IMR-90 (cell line): ENCODE measurements around the gene FRMD1. TPM values are rescaled to one million over a fixed set of nuclear protein-coding genes. Genes with fewer than 3 reads are reported as not detected.
A peak's percentile ranks its signal among the peaks of the same experiment; 100 is the strongest.

Source experiments
- ATAC-seq: fragments of 200-7000 bp; cut with Tn5 transposase; 2 replicates; pipeline ENCODE4 v1.9.1; 2020; ENCODE audit warnings: low read depth, mild to moderate bottlenecking, moderate library complexity
- BruUV-seq: library from RNA; stranded (reverse); fragments of 400-500 nt; replicated peaks from 2 replicates; lab custom pipeline; 2021; lab: Mats Ljungman, UMichigan
- CTCF ChIA-PET: fragments of 300-600 bp; formaldehyde crosslinking; extraction: SDS; loops from one replicate; lab custom pipeline; 2021; ENCODE audit warnings: antibody characterized with exemption; lab: Yijun Ruan, JAX
- POLR2A ChIA-PET: fragments of 300-600 bp; sonication (Branson Sonifier 250); formaldehyde crosslinking; loops from one replicate; lab custom pipeline; 2022; ENCODE audit warnings: antibody characterized with exemption; ENCODE audit not compliant: unreplicated experiment; lab: Charles Lee
- DNase-seq: peaks from one replicate; pipeline ENCODE4 v3.0.0; 2013
- H2AFZ ChIP-seq: replicated peaks from 2 replicates; pipeline ENCODE3; 2013; ENCODE audit warnings: low read length, mild to moderate bottlenecking; ENCODE audit not compliant: poor library complexity
- H2AK5ac ChIP-seq: 2 replicates; pipeline ENCODE4 v1.6.1; 2013; ENCODE audit warnings: low read depth, low read length, inconsistent platforms
- H2AK9ac ChIP-seq: replicated peaks from 2 replicates; pipeline ENCODE3; 2013; ENCODE audit warnings: mild to moderate bottlenecking, low read depth, low read length, moderate library complexity; ENCODE audit not compliant: poor library complexity
- H2BK120ac ChIP-seq: 2 replicates; pipeline ENCODE4 v1.6.1; 2013; ENCODE audit warnings: low read depth, low read length, inconsistent platforms
- H2BK15ac ChIP-seq: 3 replicates; pipeline ENCODE4 v1.6.1; 2013; ENCODE audit warnings: low read depth, low read length, inconsistent platforms
- H2BK20ac ChIP-seq: 2 replicates; pipeline ENCODE4 v1.6.1; 2013; ENCODE audit warnings: low read depth, mild to moderate bottlenecking, inconsistent platforms, low read length, moderate library complexity
- H2BK5ac ChIP-seq: 2 replicates; pipeline ENCODE4 v1.6.1; 2013; ENCODE audit warnings: mild to moderate bottlenecking, low read depth, low read length, inconsistent platforms; ENCODE audit not compliant: poor library complexity, severe bottlenecking
- H3K14ac ChIP-seq: replicated peaks from 2 replicates; pipeline ENCODE4 v1.6.1; 2013; ENCODE audit warnings: low read depth, low read length, inconsistent platforms
- H3K18ac ChIP-seq: 2 replicates; pipeline ENCODE4 v1.6.1; 2013; ENCODE audit warnings: low read depth, low read length, control low read depth
- H3K23ac ChIP-seq: 2 replicates; pipeline ENCODE4 v1.6.1; 2013; ENCODE audit warnings: low read depth, low read length, inconsistent platforms
- H3K27ac ChIP-seq: 2 replicates; pipeline ENCODE4 v1.5.1; 2013; ENCODE audit warnings: mild to moderate bottlenecking, control low read depth, low read length; ENCODE audit not compliant: insufficient read depth
- H3K27me3 ChIP-seq: 2 replicates; pipeline ENCODE4 v1.6.1; 2013; ENCODE audit warnings: low read length; ENCODE audit not compliant: control insufficient read depth, insufficient read depth
- H3K36me3 ChIP-seq: 2 replicates; pipeline ENCODE4 v1.6.1; 2013; ENCODE audit warnings: low read length, mixed read lengths; ENCODE audit not compliant: control insufficient read depth, insufficient read depth
- H3K4ac ChIP-seq: 2 replicates; pipeline ENCODE4 v1.6.1; 2013; ENCODE audit warnings: low read depth, low read length, inconsistent platforms
- H3K4me1 ChIP-seq: 2 replicates; pipeline ENCODE4 v1.6.1; 2013; ENCODE audit warnings: low read length, mixed read lengths; ENCODE audit not compliant: control insufficient read depth, insufficient read depth
- H3K4me2 ChIP-seq: 2 replicates; pipeline ENCODE4 v1.6.1; 2013; ENCODE audit warnings: low read depth, mild to moderate bottlenecking, control low read depth, low read length, moderate library complexity
- H3K4me3 ChIP-seq: 2 replicates; pipeline ENCODE4 v1.5.1; 2013; ENCODE audit warnings: low read depth, mild to moderate bottlenecking, control low read depth, low read length, moderate library complexity; ENCODE audit not compliant: insufficient read depth
- H3K56ac ChIP-seq: 2 replicates; pipeline ENCODE4 v1.6.1; 2013; ENCODE audit warnings: low read length, inconsistent platforms; ENCODE audit not compliant: insufficient read depth; ENCODE audit errors: extremely low read depth
- H3K79me1 ChIP-seq, 2 experiments: 2 replicates each; pipeline ENCODE4 v1.6.1; 2013; ENCODE audit warnings: low read length in 2 of 2, inconsistent platforms in 1 of 2, low read depth in 1 of 2
- H3K9ac ChIP-seq: 2 replicates; pipeline ENCODE4 v1.6.1; 2013; ENCODE audit warnings: low read depth, low read length, control low read depth
- H3K9me1 ChIP-seq: 2 replicates; pipeline ENCODE4 v1.6.1; 2013; ENCODE audit warnings: low read length, inconsistent platforms; ENCODE audit not compliant: insufficient read depth
- H3K9me3 ChIP-seq: 2 replicates; pipeline ENCODE4 v1.6.1; 2013; ENCODE audit warnings: low read length; ENCODE audit not compliant: control insufficient read depth, insufficient read depth
- H4K20me1 ChIP-seq: 2 replicates; pipeline ENCODE4 v1.6.1; 2013; ENCODE audit warnings: low read length, inconsistent platforms; ENCODE audit not compliant: insufficient read depth
- H4K5ac ChIP-seq: 2 replicates; pipeline ENCODE4 v1.6.1; 2013; ENCODE audit warnings: mild to moderate bottlenecking, low read depth, low read length, control low read depth
- H4K8ac ChIP-seq, 2 experiments: 2 replicates each; pipeline ENCODE4 v1.6.1; 2013; ENCODE audit warnings: low read depth in 2 of 2, low read length in 2 of 2, control low read depth in 1 of 2, inconsistent platforms in 1 of 2
- H4K91ac ChIP-seq: 2 replicates; pipeline ENCODE4 v1.6.1; 2013; ENCODE audit warnings: low read depth, low read length, inconsistent platforms; ENCODE audit not compliant: insufficient read depth
- CTCF ChIP-seq: conservative IDR thresholded peaks from 2 replicates; pipeline ENCODE4 v1.5.1; 2012; ENCODE audit warnings: mild to moderate bottlenecking, low read depth, low read length, improper control_type of control experiment
- ELK1 ChIP-seq: fragments of 150-350 bp; IDR thresholded peaks from 2 replicates; pipeline ENCODE4 v1.6.1; 2016; ENCODE audit warnings: low read depth, mild to moderate bottlenecking, low read length, moderate library complexity, borderline replicate concordance
- FOS ChIP-seq: fragments of 150-350 bp; IDR thresholded peaks from 2 replicates; pipeline ENCODE4 v1.6.1; 2016; ENCODE audit warnings: low read depth, low read length
- MAZ ChIP-seq: IDR thresholded peaks from 2 replicates; pipeline ENCODE4 v1.6.1; 2012; ENCODE audit warnings: low read depth, mild to moderate bottlenecking, low read length, improper control_type of control experiment, moderate library complexity, borderline replicate concordance
- NFE2L2 ChIP-seq: fragments of 150-350 bp; IDR thresholded peaks from 2 replicates; pipeline ENCODE4 v1.6.1; 2016; ENCODE audit warnings: low read depth, mild to moderate bottlenecking, low read length
- RCOR1 ChIP-seq: IDR thresholded peaks from 2 replicates; pipeline ENCODE4 v1.6.1; 2012; ENCODE audit warnings: mild to moderate bottlenecking, low read length, improper control_type of control experiment; ENCODE audit not compliant: insufficient replicate concordance
- RFX5 ChIP-seq: IDR thresholded peaks from 2 replicates; pipeline ENCODE4 v1.8.0; 2012; ENCODE audit warnings: low read depth, mild to moderate bottlenecking, low read length, moderate library complexity
- SMC3 ChIP-seq: fragments of 150-350 bp; IDR thresholded peaks from 2 replicates; pipeline ENCODE4 v1.6.1; 2016; ENCODE audit warnings: low read depth, mild to moderate bottlenecking, antibody characterized with exemption, low read length, moderate library complexity
- USF2 ChIP-seq: fragments of 150-350 bp; IDR thresholded peaks from 2 replicates; pipeline ENCODE4 v1.6.1; 2017; ENCODE audit warnings: mild to moderate bottlenecking, antibody characterized with exemption, low read length, low read depth
- WGBS, 2 experiments: methylation state at CpG; one replicate each; pipeline versions ENCODE4 v1.1.5 to v1.1.7; 2013; ENCODE audit warnings: missing lambda C conversion rate in 2 of 2; ENCODE audit not compliant: insufficient read length in 1 of 2; ENCODE audit errors: extremely low coverage in 2 of 2; 5-methylcytosine and 5-hydroxymethylcytosine counted together
- dilution Hi-C: fragments of 300-500 bp; cut with HindIII; formaldehyde crosslinking; loops from one replicate; pipeline ENCODE4 v1.14.3; 2018; ENCODE audit warnings: low sequenced_read_pairs; ENCODE audit not compliant: unreplicated experiment
- in situ Hi-C: fragments of 300-500 bp; cut with MboI; formaldehyde crosslinking; loops from 3 replicates; pipeline ENCODE4 v1.14.3; 2019; ENCODE audit warnings: low sequenced_read_pairs, inconsistent platforms, mixed read lengths
- intact Hi-C: fragments of 100-400 bp; cut with micrococcal nuclease; formaldehyde crosslinking; loops from 2 replicates; pipeline ENCODE4 v1.10.0; 2022
- polyA plus RNA-seq, 3 experiments: library from polyadenylated mRNA; depleted of rRNA; stranded (reverse); fragments of >200 nt; gene quantifications; 2 replicates each; pipeline ENCODE4 v1.2.3, GENCODE V29; 2012; ENCODE audit warnings: low replicate concordance in 1 of 3
- total RNA-seq: library from RNA; depleted of rRNA; stranded (reverse); fragments of >200 nt; gene quantifications from 2 replicates; pipeline ENCODE4 v1.2.3, GENCODE V29; 2012

Gene FRMD1
- total and polyA plus RNA-seq, 2 of the 4 experiments (the other 2 are of a cell fraction): not detected

- H3K56ac ChIP-seq: no peak overlapping the region
- TF ChIP-seq RFX5: no peak
- no peak for TF ChIP-seq CTCF
- TF ChIP-seq USF2: no peak
- TF ChIP-seq RCOR1: no peak
- no peak for TF ChIP-seq SMC3
- TF ChIP-seq FOS: no peak
- no peak for TF ChIP-seq MAZ
- no peak for TF ChIP-seq NFE2L2
- no peak for TF ChIP-seq ELK1
- H3K4ac ChIP-seq: no peak overlapping the region
- dilution Hi-C loops (no loop called here), intact Hi-C loops (loop anchor here (5.0 to 10.0 kb wide), 2 partner anchors 55 to 822 kb away; no protein-coding TSS in a partner anchor), in situ Hi-C loops (no loop called here)
- H2BK20ac ChIP-seq: no peak overlapping the region
- ATAC-seq: peak; percentile 24; the same call in 1 of the 2 replicates
- WGBS, 2 experiments: 49% methylated on average over 7 of the region's 31 CpGs; no CpG with 5 or more reads in 1 of the 2 experiments
- no peak overlapping the region for H4K5ac ChIP-seq
- no peak overlapping the region for H3K14ac ChIP-seq
- no peaks in the 10 kb centered on the region for H3K9me1 ChIP-seq
- H2AK5ac ChIP-seq: no peak overlapping the region
- H3K23ac ChIP-seq: no peak overlapping the region
- H4K91ac ChIP-seq: no peak overlapping the region
- ChIA-PET CTCF (no interaction called here), POLR2A (no interaction called here)
- H3K36me3 ChIP-seq: no peaks in the 10 kb centered on the region
- no peaks in the 10 kb centered on the region for H4K20me1 ChIP-seq
- no TSS peak for BruUV-seq
- H2AK9ac ChIP-seq: no peak overlapping the region
- H2BK15ac ChIP-seq: no peak overlapping the region
- H4K8ac ChIP-seq: no peak overlapping the region
- no peak overlapping the region for H2AFZ ChIP-seq
- H3K9ac ChIP-seq: no peak overlapping the region
- H2BK120ac ChIP-seq: no peak overlapping the region
- H2BK5ac ChIP-seq: no peak overlapping the region
- DNase-seq: no peak
- H3K79me1 ChIP-seq: no peaks in the 10 kb centered on the region
- no peak overlapping the region for H3K18ac ChIP-seq
- no peak overlapping the region for H3K4me2 ChIP-seq
- H3K4me1 ChIP-seq: 0 out of 2 replicates have a peak, but pooled peaks cover 1% of the 10 kb centered on the region
- no peak overlapping the region for H3K4me3 ChIP-seq
- no peak overlapping the region for H3K27ac ChIP-seq
- H3K27me3 ChIP-seq: peaks cover 7% of the 10 kb centered on the region; the same call in 1 of the 2 replicates
- H3K9me3 ChIP-seq: no peaks in the 10 kb centered on the region
Measured at GRCh38 chr6:168062346-168063289, 16.4 kb downstream of the FRMD1 start.
